IPS DF 19.7 (cell line): ENCODE measurements around the gene SNW1.
"Not testable (repeated sequence)": the region's sequence is repeated elsewhere in the genome, so short reads cannot be mapped to it uniquely, and the experiment has no call there.

Experiments
- DNase-seq: peaks from one replicate; pipeline ENCODE4 v3.0.0-alpha.2; 2013; ENCODE audit warnings: low read depth, low spot score

The SNW1 gene

GRCh38 chr14:77752266-77752665 lies 8.7 kb downstream of the SNW1 start:
- DNase-seq: no peak

- not testable (repeated sequence) for DNase-seq
These were observed 13.5 kb downstream of the SNW1 start for GRCh38 chr14:77747425-77747824.

- no peak for DNase-seq
These were observed 14.8 kb downstream of the SNW1 start for GRCh38 chr14:77746064-77746702.

GRCh38 chr14:77741438-77741837 lies 19.5 kb downstream of the SNW1 start:
- no peak for DNase-seq

GRCh38 chr14:77738559-77739250 lies 22.3 kb downstream of the SNW1 start:
- no peak for DNase-seq

- DNase-seq: no peak
These were observed 29.9 kb downstream of the SNW1 start for GRCh38 chr14:77730976-77731497.

GRCh38 chr14:77722301-77722700 lies 38.7 kb downstream of the SNW1 start:
- DNase-seq: no peak

GRCh38 chr14:77721437-77721836 lies 39.5 kb downstream of the SNW1 start:
- no peak for DNase-seq

- no peak for DNase-seq
These were observed 43.2 kb downstream of the SNW1 start for GRCh38 chr14:77717608-77718305.

GRCh38 chr14:77714926-77715325 lies 46.0 kb downstream of the SNW1 start:
- no peak for DNase-seq

- DNase-seq: no peak
These were observed 50.6 kb downstream of the SNW1 start for GRCh38 chr14:77710364-77710763.

- DNase-seq: no peak
These were observed 51.5 kb downstream of the SNW1 start for GRCh38 chr14:77709412-77709811.

GRCh38 chr14:77708749-77709148 lies 52.2 kb downstream of the SNW1 start:
- DNase-seq: no peak

GRCh38 chr14:77707724-77708408 lies 53.1 kb downstream of the SNW1 start, which contains the start of the genes ALKBH1 and SLIRP:
Gene ALKBH1, minus strand, starts transcription at chr14:77708023. Its CDS starts 19 bp downstream, at chr14:77708004.
Gene SLIRP, plus strand, starts transcription at chr14:77708103. Its CDS starts 9 bp downstream, at chr14:77708112.
- peak; percentile 38 for DNase-seq

GRCh38 chr14:77707355-77707723 lies 53.6 kb downstream of the SNW1 start:
- DNase-seq: no peak

GRCh38 chr14:77691259-77691658 lies 69.7 kb downstream of the SNW1 start:
- no peak for DNase-seq

- no peak for DNase-seq
These were observed 78.8 kb downstream of the SNW1 start for GRCh38 chr14:77682158-77682553.

GRCh38 chr14:77681196-77682157 lies 79.5 kb downstream of the SNW1 start:
- no peak for DNase-seq

- no peak for DNase-seq
These were observed 86.0 kb downstream of the SNW1 start for GRCh38 chr14:77674931-77675330.

GRCh38 chr14:77673193-77673592 lies 87.8 kb downstream of the SNW1 start:
- DNase-seq: no peak
